ENCODE results near the gene MADD.

DNA sequence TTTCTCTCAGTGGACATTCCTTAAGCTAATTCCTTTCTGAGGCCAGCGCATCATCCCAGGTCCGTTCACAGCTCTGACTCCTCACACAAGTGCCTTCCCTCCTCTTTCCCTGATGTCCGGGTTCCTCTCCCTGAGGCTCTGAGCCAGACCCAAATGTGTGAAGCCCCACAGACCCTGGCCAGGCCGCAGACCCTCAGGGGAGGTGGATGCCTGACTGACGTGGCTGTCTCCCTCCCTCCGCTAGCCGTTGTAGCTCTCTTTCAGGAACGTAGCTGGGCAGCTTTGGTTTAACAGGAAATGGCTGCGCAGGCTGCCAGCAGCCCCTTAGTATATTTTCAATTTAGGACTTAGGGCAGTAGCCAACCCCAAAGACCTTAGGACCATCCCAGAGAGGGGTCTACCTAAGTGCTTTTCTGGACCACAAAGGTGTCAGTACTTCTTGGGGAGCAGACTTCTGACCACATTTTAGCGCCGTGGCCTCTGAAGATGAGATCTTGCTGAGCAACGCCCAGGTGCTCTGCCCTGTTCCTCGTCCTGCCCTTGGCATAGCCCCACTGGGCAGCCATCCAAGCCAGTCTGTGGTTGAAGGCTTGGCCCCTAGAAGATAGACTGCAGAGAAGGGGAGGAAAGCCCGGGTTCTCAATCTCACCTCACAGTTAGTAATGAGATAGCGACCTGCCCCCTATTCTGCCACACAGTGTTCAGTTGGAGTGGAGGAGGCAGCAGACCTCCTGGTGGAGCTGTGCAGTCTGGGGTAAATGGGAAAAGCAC is 55.5 kb downstream of the MADD start:
- TF ChIP-seq, protein P1, sequence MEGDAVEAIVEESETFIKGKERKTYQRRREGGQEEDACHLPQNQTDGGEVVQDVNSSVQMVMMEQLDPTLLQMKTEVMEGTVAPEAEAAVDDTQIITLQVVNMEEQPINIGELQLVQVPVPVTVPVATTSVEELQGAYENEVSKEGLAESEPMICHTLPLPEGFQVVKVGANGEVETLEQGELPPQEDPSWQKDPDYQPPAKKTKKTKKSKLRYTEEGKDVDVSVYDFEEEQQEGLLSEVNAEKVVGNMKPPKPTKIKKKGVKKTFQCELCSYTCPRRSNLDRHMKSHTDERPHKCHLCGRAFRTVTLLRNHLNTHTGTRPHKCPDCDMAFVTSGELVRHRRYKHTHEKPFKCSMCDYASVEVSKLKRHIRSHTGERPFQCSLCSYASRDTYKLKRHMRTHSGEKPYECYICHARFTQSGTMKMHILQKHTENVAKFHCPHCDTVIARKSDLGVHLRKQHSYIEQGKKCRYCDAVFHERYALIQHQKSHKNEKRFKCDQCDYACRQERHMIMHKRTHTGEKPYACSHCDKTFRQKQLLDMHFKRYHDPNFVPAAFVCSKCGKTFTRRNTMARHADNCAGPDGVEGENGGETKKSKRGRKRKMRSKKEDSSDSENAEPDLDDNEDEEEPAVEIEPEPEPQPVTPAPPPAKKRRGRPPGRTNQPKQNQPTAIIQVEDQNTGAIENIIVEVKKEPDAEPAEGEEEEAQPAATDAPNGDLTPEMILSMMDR (IDR thresholded peaks at IDR 0.05; ENCODE audit: low read depth, low read length) = no peak
- no peak for TF ChIP-seq EZH2phosphoT487 (IDR thresholded peaks at IDR 0.05; ENCODE audit: low read depth)

Data from OCI-LY3 (cell line).